ENCODE data around the gene ADAMTS9. TPM values are rescaled to one million over a fixed set of nuclear protein-coding genes. Genes with fewer than 3 reads are reported as not detected.

ADAMTS9 gene
- polyA plus RNA-seq, 12 donors, result 58.0 to 123 (median 91.2) TPM; not detected in 1

- no peak for DNase-seq
Measured at GRCh38 chr3:64691051-64691450, 3.3 kb upstream of the ADAMTS9 start.

GRCh38 chr3:64687086-64687780 lies 567 bp downstream of the ADAMTS9 start:
- peak; percentile 43 for DNase-seq

GRCh38 chr3:64686446-64686908 lies 1.3 kb downstream of the ADAMTS9 start:
- no peak for DNase-seq

- DNase-seq, result peak; percentile 96
Measured at GRCh38 chr3:64685800-64686445, 1.9 kb downstream of the ADAMTS9 start.

- DNase-seq, result no peak
Measured at GRCh38 chr3:64685331-64685799, 2.4 kb downstream of the ADAMTS9 start.

GRCh38 chr3:64684715-64685261 lies 3.0 kb downstream of the ADAMTS9 start:
- peak; percentile 58 for DNase-seq

GRCh38 chr3:64681827-64682226 lies 6.0 kb downstream of the ADAMTS9 start:
- no peak for DNase-seq

GRCh38 chr3:64681015-64681414 lies 6.8 kb downstream of the ADAMTS9 start:
- no peak for DNase-seq

GRCh38 chr3:64680334-64680733 lies 7.5 kb downstream of the ADAMTS9 start:
- no peak for DNase-seq

GRCh38 chr3:64677961-64678716 lies 9.7 kb downstream of the ADAMTS9 start:
- DNase-seq, result no peak

- no peak for DNase-seq
Measured at GRCh38 chr3:64676831-64677230, 11.0 kb downstream of the ADAMTS9 start.

- DNase-seq, result no peak
Measured at GRCh38 chr3:64675687-64676247, 12.0 kb downstream of the ADAMTS9 start.

GRCh38 chr3:64674591-64675076 lies 13.2 kb downstream of the ADAMTS9 start:
- no peak for DNase-seq

- DNase-seq, result no peak
Measured at GRCh38 chr3:64673159-64673715, 14.6 kb downstream of the ADAMTS9 start.

- no peak for DNase-seq
Measured at GRCh38 chr3:64668582-64669510, 19.0 kb downstream of the ADAMTS9 start.

- no peak for DNase-seq
Measured at GRCh38 chr3:64667887-64668581, 19.8 kb downstream of the ADAMTS9 start.

GRCh38 chr3:64667138-64667537 lies 20.7 kb downstream of the ADAMTS9 start:
- no peak for DNase-seq

GRCh38 chr3:64666171-64666588 lies 21.6 kb downstream of the ADAMTS9 start:
- no peak for DNase-seq

GRCh38 chr3:64664397-64664796 lies 23.4 kb downstream of the ADAMTS9 start:
- DNase-seq, result no peak

- no peak for DNase-seq
Measured at GRCh38 chr3:64659617-64659978, 28.2 kb downstream of the ADAMTS9 start.
